ENCODE data around the gene CNOT6L.

The CNOT6L gene

GRCh38 chr4:77710059-77710458, 109.1 kb downstream of the CNOT6L start:
- no peak overlapping the region for H3K27ac ChIP-seq
- no peak for TF ChIP-seq CTCF (conservative IDR thresholded peaks at IDR 0.05)

GRCh38 chr4:77706717-77707116, 112.5 kb downstream of the CNOT6L start:
- no peak overlapping the region for H3K27ac ChIP-seq
- TF ChIP-seq CTCF (conservative IDR thresholded peaks at IDR 0.05) = no peak

GRCh38 chr4:77703666-77704065, 115.5 kb downstream of the CNOT6L start:
- TF ChIP-seq CTCF (conservative IDR thresholded peaks at IDR 0.05) = no peak
- H3K27ac ChIP-seq = no peak overlapping the region

GRCh38 chr4:77701121-77701520, 118.0 kb downstream of the CNOT6L start:
- TF ChIP-seq CTCF (conservative IDR thresholded peaks at IDR 0.05) = no peak
- no peak overlapping the region for H3K27ac ChIP-seq

GRCh38 chr4:77699731-77700210, 119.4 kb downstream of the CNOT6L start:
- H3K27ac ChIP-seq = no peak overlapping the region
- TF ChIP-seq CTCF (conservative IDR thresholded peaks at IDR 0.05) = no peak

GRCh38 chr4:77697860-77698590, 121.1 kb downstream of the CNOT6L start:
- peak; percentile 94 for TF ChIP-seq CTCF (conservative IDR thresholded peaks at IDR 0.05)
- H3K27ac ChIP-seq = peak overlapping the region; percentile 38

GRCh38 chr4:77695774-77696173, 123.4 kb downstream of the CNOT6L start:
- TF ChIP-seq CTCF (conservative IDR thresholded peaks at IDR 0.05) = no peak
- no peak overlapping the region for H3K27ac ChIP-seq
